VCaP (cell line): ENCODE data around the gene TCHHL1.

Experiments used
- H3K27ac ChIP-seq: fragments of 450-650 bp; 2 replicates; pipeline ENCODE4 v1.5.1; 2017
- CTCF ChIP-seq: fragments of 450-650 bp; conservative IDR thresholded peaks from 2 replicates; pipeline ENCODE4 v1.5.1; 2017; ENCODE audit warnings: mild to moderate bottlenecking, moderate library complexity

The TCHHL1 gene

GRCh38 chr1:152061952-152062351 is 26.9 kb downstream of the TCHHL1 start:
- no peak for TF ChIP-seq CTCF
- H3K27ac ChIP-seq: no peak overlapping the region

GRCh38 chr1:152053375-152053774 is 35.5 kb downstream of the TCHHL1 start:
- H3K27ac ChIP-seq: no peak overlapping the region
- no peak for TF ChIP-seq CTCF

GRCh38 chr1:152052606-152053005 is 36.3 kb downstream of the TCHHL1 start:
- TF ChIP-seq CTCF: peak; percentile 93
- no peak overlapping the region for H3K27ac ChIP-seq

- peak overlapping the region; percentile 98; the same call in 1 of the 2 replicates for H3K27ac ChIP-seq
- no peak for TF ChIP-seq CTCF
Observed at GRCh38 chr1:152050886-152051675, 37.8 kb downstream of the TCHHL1 start.

GRCh38 chr1:152049291-152050083 is 39.4 kb downstream of the TCHHL1 start:
- H3K27ac ChIP-seq: peak overlapping the region; percentile 98
- TF ChIP-seq CTCF: no peak

- no peak for TF ChIP-seq CTCF
- H3K27ac ChIP-seq: peak overlapping the region; percentile 98
Observed at GRCh38 chr1:152048416-152049009, 40.4 kb downstream of the TCHHL1 start.

- peak; percentile 80 for TF ChIP-seq CTCF
Observed at GRCh38 chr1:152047730-152048415, 41.0 kb downstream of the TCHHL1 start.

More at GRCh38 chr1:152047730-152048415, 41.0 kb downstream of the TCHHL1 start:
- H3K27ac ChIP-seq: peak overlapping the region; percentile 98
